SK-N-SH treated with all-trans-retinoic acid at 6 μM for 48 hours (cell line): ENCODE measurements around the gene GREB1.

Source experiments
- ATAC-seq: fragments of 200-7000 bp; cut with Tn5 transposase; 3 replicates; pipeline ENCODE4 v1.9.1; 2020; ENCODE audit warnings: mild to moderate bottlenecking, moderate library complexity
- ARNTL ChIP-seq: fragments of 450-650 bp; formaldehyde crosslinking; IDR thresholded peaks from 2 replicates; pipeline ENCODE4 v1.5.0; 2020; ENCODE audit warnings: low read depth, mild to moderate bottlenecking, moderate library complexity, borderline replicate concordance
- BACH2 ChIP-seq: fragments of 250-450 bp; sonication (Bioruptor Pico); IDR thresholded peaks from 2 replicates; pipeline ENCODE4 v1.9.0; 2021; ENCODE audit warnings: mild to moderate bottlenecking, borderline replicate concordance
- CREB5 ChIP-seq: fragments of 250-450 bp; sonication (Bioruptor Pico); IDR thresholded peaks from 2 replicates; pipeline ENCODE4 v1.5.1; 2020; ENCODE audit warnings: low read depth, mild to moderate bottlenecking, moderate library complexity
- CSRNP3 ChIP-seq: fragments of 250-450 bp; sonication (Bioruptor Pico); IDR thresholded peaks from 2 replicates; pipeline ENCODE4 v1.5.1; 2021; ENCODE audit warnings: mild to moderate bottlenecking, moderate library complexity
- ESRRG ChIP-seq: fragments of 250-450 bp; sonication (Bioruptor Pico); IDR thresholded peaks from 2 replicates; pipeline ENCODE4 v1.6.1; 2021; ENCODE audit warnings: mild to moderate bottlenecking
- GLIS3 ChIP-seq: fragments of 250-450 bp; sonication (Bioruptor Pico); IDR thresholded peaks from 2 replicates; pipeline ENCODE4 v1.5.0; 2020; ENCODE audit warnings: mild to moderate bottlenecking, moderate library complexity
- ISL1 ChIP-seq: fragments of 250-450 bp; sonication (Bioruptor Pico); IDR thresholded peaks from 2 replicates; pipeline ENCODE4 v2.1.2; 2022; ENCODE audit warnings: mild to moderate bottlenecking, moderate library complexity
- OSR1 ChIP-seq: fragments of 250-450 bp; sonication (Bioruptor Pico); IDR thresholded peaks from 2 replicates; pipeline ENCODE4 v1.8.0; 2022; ENCODE audit warnings: moderate library complexity, mild to moderate bottlenecking, inconsistent platforms
- PATZ1 ChIP-seq: fragments of 250-450 bp; sonication (Bioruptor Pico); IDR thresholded peaks from 2 replicates; pipeline ENCODE4 v1.8.0; 2020; ENCODE audit warnings: mild to moderate bottlenecking, moderate library complexity, borderline replicate concordance
- PPARA ChIP-seq: fragments of 250-450 bp; sonication (Bioruptor Pico); IDR thresholded peaks from 2 replicates; pipeline ENCODE4 v1.5.0; 2020; ENCODE audit warnings: mild to moderate bottlenecking, borderline replicate concordance
- RARB ChIP-seq: fragments of 250-450 bp; sonication (Bioruptor Pico); IDR thresholded peaks from 2 replicates; pipeline ENCODE4 v1.8.0; 2021; ENCODE audit warnings: mild to moderate bottlenecking, moderate library complexity
- SNAI2 ChIP-seq: fragments of 250-450 bp; sonication (Bioruptor Pico); IDR thresholded peaks from 2 replicates; pipeline ENCODE4 v1.5.0; 2020; ENCODE audit warnings: mild to moderate bottlenecking, moderate library complexity
- TCF4 ChIP-seq: fragments of 250-450 bp; sonication (Bioruptor Pico); IDR thresholded peaks from 2 replicates; pipeline ENCODE4 v1.8.0; 2021; ENCODE audit warnings: mild to moderate bottlenecking, moderate library complexity, borderline replicate concordance
- TOX ChIP-seq: fragments of 250-450 bp; sonication (Bioruptor Pico); IDR thresholded peaks from 2 replicates; pipeline ENCODE4 v1.8.0; 2021; ENCODE audit warnings: mild to moderate bottlenecking, moderate library complexity, borderline replicate concordance
- TSHZ2 ChIP-seq: fragments of 250-450 bp; sonication (Bioruptor Pico); IDR thresholded peaks from 2 replicates; pipeline ENCODE4 v1.5.0; 2020; ENCODE audit warnings: mild to moderate bottlenecking, moderate library complexity
- ZC3H10 ChIP-seq: fragments of 250-450 bp; sonication (Bioruptor Pico); IDR thresholded peaks from 2 replicates; pipeline ENCODE4 v1.5.1; 2021; ENCODE audit warnings: mild to moderate bottlenecking, moderate library complexity
- ZFP3 ChIP-seq: fragments of 250-450 bp; sonication (Bioruptor Pico); IDR thresholded peaks from 2 replicates; pipeline ENCODE4 v1.5.0; 2020; ENCODE audit warnings: mild to moderate bottlenecking, moderate library complexity
- ZFP30 ChIP-seq: fragments of 450-650 bp; formaldehyde crosslinking; IDR thresholded peaks from 2 replicates; pipeline ENCODE4 v1.5.0; 2022; ENCODE audit warnings: mild to moderate bottlenecking, moderate library complexity
- ZNF565 ChIP-seq: fragments of 450-650 bp; formaldehyde crosslinking; conservative IDR thresholded peaks from 2 replicates; pipeline ENCODE4 v1.5.0; 2020; ENCODE audit warnings: low read depth, mild to moderate bottlenecking, moderate library complexity
- ZNF70 ChIP-seq: fragments of 450-650 bp; formaldehyde crosslinking; IDR thresholded peaks from 2 replicates; pipeline ENCODE4 v1.5.0; 2020; ENCODE audit warnings: mild to moderate bottlenecking, moderate library complexity
- ZNF8 ChIP-seq: fragments of 450-650 bp; formaldehyde crosslinking; IDR thresholded peaks from 2 replicates; pipeline ENCODE4 v1.5.0; 2020; ENCODE audit warnings: mild to moderate bottlenecking, moderate library complexity

Gene GREB1

GRCh38 chr2:11634584-11634983 is 100.7 kb downstream of the GREB1 start:
- no peak for ATAC-seq
- no peak for TF ChIP-seq GLIS3 (CRISPR knock-in tag)
- no peak for TF ChIP-seq ZNF565 (CRISPR knock-in tag)
- TF ChIP-seq ZC3H10 (CRISPR knock-in tag) = no peak
- TF ChIP-seq ZFP3 (CRISPR knock-in tag) = no peak
- TF ChIP-seq CSRNP3 (CRISPR knock-in tag) = no peak
- TF ChIP-seq ZNF8 (CRISPR knock-in tag) = no peak

- no peak for TF ChIP-seq PATZ1 (CRISPR knock-in tag)
- TF ChIP-seq PPARA (CRISPR knock-in tag) = no peak
- no peak for TF ChIP-seq RARB (CRISPR knock-in tag)
- TF ChIP-seq ZNF565 (CRISPR knock-in tag) = no peak
- no peak for TF ChIP-seq SNAI2 (CRISPR knock-in tag)
- no peak for TF ChIP-seq TSHZ2 (CRISPR knock-in tag)
- no peak for TF ChIP-seq CREB5
- no peak for TF ChIP-seq ZNF8 (CRISPR knock-in tag)
- TF ChIP-seq ARNTL (CRISPR knock-in tag) = no peak
- TF ChIP-seq ISL1 = no peak
- TF ChIP-seq ZNF70 = no peak
- no peak for TF ChIP-seq CSRNP3 (CRISPR knock-in tag)
- TF ChIP-seq ZFP30 (CRISPR knock-in tag) = no peak
- TF ChIP-seq BACH2 (CRISPR knock-in tag) = no peak
- no peak for TF ChIP-seq TCF4 (CRISPR knock-in tag)
- no peak for TF ChIP-seq ESRRG (CRISPR knock-in tag)
- no peak for TF ChIP-seq ZFP3 (CRISPR knock-in tag)
- TF ChIP-seq TOX (CRISPR knock-in tag) = no peak
- no peak for TF ChIP-seq OSR1 (CRISPR knock-in tag)
- no peak for TF ChIP-seq GLIS3 (CRISPR knock-in tag)
These were observed 101.3 kb downstream of the GREB1 start for GRCh38 chr2:11635141-11635540.

GRCh38 chr2:11636593-11637295 is 102.9 kb downstream of the GREB1 start:
- TF ChIP-seq PPARA (CRISPR knock-in tag) (no peak), ZFP3 (CRISPR knock-in tag) (no peak), CREB5 (no peak), ZC3H10 (CRISPR knock-in tag) (no peak), ZNF565 (CRISPR knock-in tag) (no peak)
- no peak for ATAC-seq

More at GRCh38 chr2:11635141-11635540, 101.3 kb downstream of the GREB1 start:
- no peak for ATAC-seq
